HEK293T (cell line): ENCODE results near the gene EIF4E3.

Experiments
- CTCF ChIA-PET: fragments of 350-600 bp; formaldehyde crosslinking; extraction: SDS; loops from one replicate; lab custom pipeline; 2021; ENCODE audit warnings: antibody characterized with exemption, inconsistent platforms; lab: Yijun Ruan, JAX
- POLR2A ChIA-PET: fragments of 350-600 bp; formaldehyde crosslinking; extraction: SDS; loops from one replicate; lab custom pipeline; 2020; ENCODE audit warnings: antibody characterized with exemption, inconsistent platforms; lab: Yijun Ruan, JAX
- DNase-seq: peaks from one replicate; pipeline ENCODE4 v3.0.0; 2012; ENCODE audit warnings: mixed read lengths; ENCODE audit errors: extremely low spot score
- ARNT ChIP-seq: fragments of 450-650 bp; IDR thresholded peaks from 2 replicates; pipeline ENCODE4 v1.6.1; 2017; ENCODE audit warnings: mild to moderate bottlenecking
- BHLHE40 ChIP-seq: fragments of 450-650 bp; IDR thresholded peaks from 2 replicates; pipeline ENCODE4 v1.6.1; 2016; ENCODE audit warnings: mild to moderate bottlenecking, moderate library complexity, borderline replicate concordance
- CTBP1 ChIP-seq: fragments of 450-650 bp; IDR thresholded peaks from 2 replicates; pipeline ENCODE4 v1.6.1; 2016; ENCODE audit warnings: borderline replicate concordance
- ELF4 ChIP-seq: fragments of 450-650 bp; IDR thresholded peaks from 2 replicates; pipeline ENCODE4 v1.6.1; 2017; ENCODE audit warnings: antibody characterized with exemption
- FOXA1 ChIP-seq: fragments of 450-650 bp; IDR thresholded peaks from 2 replicates; pipeline ENCODE4 v1.6.1; 2016; ENCODE audit warnings: mild to moderate bottlenecking
- FOXK2 ChIP-seq: fragments of 450-650 bp; IDR thresholded peaks from 2 replicates; pipeline ENCODE4 v1.6.1; 2016; ENCODE audit warnings: mild to moderate bottlenecking
- FOXM1 ChIP-seq: fragments of 450-650 bp; IDR thresholded peaks from 2 replicates; pipeline ENCODE4 v1.6.1; 2017; ENCODE audit warnings: mild to moderate bottlenecking, borderline replicate concordance
- HDGF ChIP-seq: fragments of 450-650 bp; IDR thresholded peaks from 2 replicates; pipeline ENCODE4 v1.6.1; 2017; ENCODE audit warnings: antibody characterized with exemption, borderline replicate concordance
- L3MBTL2 ChIP-seq: fragments of 450-650 bp; conservative IDR thresholded peaks from 2 replicates; pipeline ENCODE4 v1.6.1; 2016; ENCODE audit warnings: mild to moderate bottlenecking
- LEF1 ChIP-seq: fragments of 450-650 bp; IDR thresholded peaks from 2 replicates; pipeline ENCODE4 v1.6.1; 2017; ENCODE audit warnings: mild to moderate bottlenecking, borderline replicate concordance
- NFRKB ChIP-seq: fragments of 450-650 bp; IDR thresholded peaks from 2 replicates; pipeline ENCODE4 v1.6.1; 2016; ENCODE audit warnings: mild to moderate bottlenecking, moderate library complexity
- SP1 ChIP-seq: fragments of 450-650 bp; IDR thresholded peaks from 2 replicates; pipeline ENCODE4 v1.6.1; 2017
- SUZ12 ChIP-seq: fragments of 450-650 bp; IDR thresholded peaks from 2 replicates; pipeline ENCODE4 v1.6.1; 2016; ENCODE audit warnings: mild to moderate bottlenecking
- TARDBP ChIP-seq: fragments of 450-650 bp; IDR thresholded peaks from 2 replicates; pipeline ENCODE4 v1.6.1; 2016
- ZNF384 ChIP-seq: fragments of 450-650 bp; IDR thresholded peaks from 2 replicates; pipeline ENCODE4 v1.6.1; 2016
- TF ChIP-seq, protein P1 (sequence below): fragments of 450-650 bp; IDR thresholded peaks from 2 replicates; pipeline ENCODE4 v1.6.1; 2016

Gene EIF4E3

GRCh38 chr3:71734881-71735280, 9.7 kb upstream of the EIF4E3 start:
- no peak for DNase-seq
- TF ChIP-seq L3MBTL2 (no peak), CTBP1 (no peak), TARDBP (no peak), FOXA1 (no peak), ELF4 (no peak), NFRKB (no peak), ARNT (no peak), LEF1 (no peak), BHLHE40 (no peak), ZNF384 (no peak), SP1 (no peak), FOXK2 (no peak), SUZ12 (no peak), FOXM1 (no peak), HDGF (no peak)
- TF ChIP-seq, protein P1, sequence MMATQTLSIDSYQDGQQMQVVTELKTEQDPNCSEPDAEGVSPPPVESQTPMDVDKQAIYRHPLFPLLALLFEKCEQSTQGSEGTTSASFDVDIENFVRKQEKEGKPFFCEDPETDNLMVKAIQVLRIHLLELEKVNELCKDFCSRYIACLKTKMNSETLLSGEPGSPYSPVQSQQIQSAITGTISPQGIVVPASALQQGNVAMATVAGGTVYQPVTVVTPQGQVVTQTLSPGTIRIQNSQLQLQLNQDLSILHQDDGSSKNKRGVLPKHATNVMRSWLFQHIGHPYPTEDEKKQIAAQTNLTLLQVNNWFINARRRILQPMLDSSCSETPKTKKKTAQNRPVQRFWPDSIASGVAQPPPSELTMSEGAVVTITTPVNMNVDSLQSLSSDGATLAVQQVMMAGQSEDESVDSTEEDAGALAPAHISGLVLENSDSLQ = no peak
- CTCF ChIA-PET = no interaction called here
- POLR2A ChIA-PET = no interaction called here

GRCh38 chr3:71733319-71733718, 8.1 kb upstream of the EIF4E3 start:
- ChIA-PET CTCF (no interaction called here), POLR2A (no interaction called here)
- TF ChIP-seq SUZ12 = no peak
- TF ChIP-seq BHLHE40 = no peak
- DNase-seq = no peak

DNA sequence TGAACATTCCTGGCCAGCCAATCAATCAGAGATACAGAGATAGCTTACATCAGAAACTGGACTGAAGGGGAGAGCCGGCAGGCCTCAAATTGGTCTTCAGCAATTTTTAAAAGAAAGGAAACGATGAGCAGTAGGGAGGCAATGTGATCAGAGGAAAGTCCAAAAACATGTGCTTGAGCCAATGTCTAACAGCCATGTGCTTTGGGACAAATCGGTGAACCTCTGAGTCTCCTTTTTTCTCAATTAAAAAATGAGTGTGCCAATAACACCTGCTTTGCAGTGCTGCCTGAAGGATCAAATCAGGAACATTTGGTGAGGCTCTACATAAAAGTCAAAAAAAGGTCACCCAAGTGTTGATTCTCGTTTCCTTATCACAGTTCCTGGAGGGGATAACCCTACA, 7.4 kb upstream of the EIF4E3 start:
- CTCF ChIA-PET = no interaction called here
- TF ChIP-seq NFRKB (no peak), ARNT (no peak), FOXK2 (no peak), ELF4 (no peak), SUZ12 (no peak), HDGF (no peak), FOXM1 (no peak)
- TF ChIP-seq, protein P1 = no peak
- no peak for DNase-seq
- POLR2A ChIA-PET = no interaction called here

DNA sequence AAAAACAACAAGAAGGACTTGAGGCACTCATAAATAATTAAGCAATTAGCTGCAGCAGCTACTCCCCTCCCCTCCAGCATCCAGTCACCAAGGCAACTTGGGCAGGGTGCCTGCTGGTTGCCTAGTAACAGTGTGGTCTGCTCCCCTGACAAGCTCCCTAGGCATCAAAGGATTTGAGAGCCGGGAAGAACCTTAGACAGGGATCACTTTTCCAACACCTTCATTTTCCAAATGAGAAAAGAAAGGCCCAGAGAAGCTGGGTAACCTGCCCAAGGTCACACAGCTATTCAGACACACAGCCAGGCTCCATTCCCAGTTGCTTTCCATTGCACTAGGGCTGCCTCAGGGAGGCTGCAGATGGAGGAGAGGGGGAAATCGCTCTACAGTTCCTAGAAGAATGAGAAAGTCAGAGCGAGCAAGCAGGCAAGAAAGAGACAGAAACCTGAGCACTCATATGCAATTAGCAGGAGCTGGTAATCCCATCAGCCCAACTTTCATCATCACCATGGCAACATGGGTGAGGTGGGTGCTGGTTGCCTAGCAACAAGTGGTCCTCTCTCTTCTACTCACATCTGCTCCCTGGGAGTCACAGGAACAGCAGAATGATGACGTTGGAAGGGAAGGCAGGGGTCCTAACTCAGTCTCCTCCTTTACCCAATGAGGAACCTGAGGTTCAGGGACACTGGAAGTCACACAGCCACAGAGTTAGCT, 3.6 kb upstream of the EIF4E3 start:
- CTCF ChIA-PET = interaction anchor here (0.6 to 1.0 kb wide), 5 partner anchors 8 to 144 kb away, joined by 3 to 7 read pairs (median 4); no protein-coding TSS in a partner anchor
- TF ChIP-seq ARNT = no peak
- no peak for TF ChIP-seq LEF1
- TF ChIP-seq FOXK2 = no peak
- TF ChIP-seq BHLHE40 = no peak
- TF ChIP-seq ZNF384 = no peak
- no peak for TF ChIP-seq L3MBTL2
- TF ChIP-seq, protein P1 = no peak
- TF ChIP-seq SP1 = no peak
- POLR2A ChIA-PET = no interaction called here
- peak; percentile 19 for DNase-seq

DNA sequence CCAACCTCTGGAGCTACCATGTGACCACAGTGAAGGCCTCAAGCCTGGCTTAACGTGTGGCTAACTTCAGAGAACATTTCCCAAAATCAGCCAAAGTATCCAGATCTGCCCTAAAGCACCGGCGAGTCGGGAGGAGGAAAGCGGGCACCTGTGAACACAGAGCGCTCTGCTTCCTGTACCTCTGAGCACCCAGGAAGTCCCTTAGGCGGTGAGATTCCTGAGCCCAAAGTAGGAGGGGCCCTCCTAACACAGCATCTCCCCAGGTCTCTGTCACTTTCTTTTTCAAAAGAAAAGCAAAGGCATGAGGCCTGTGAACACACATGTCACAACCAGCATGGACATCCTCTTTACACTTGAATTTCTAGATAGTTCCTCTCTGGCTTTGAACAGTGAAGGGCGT, 944 bp upstream of the EIF4E3 start:
- TF ChIP-seq NFRKB (no peak), LEF1 (no peak), HDGF (no peak), FOXK2 (no peak), FOXA1 (no peak), ZNF384 (no peak), FOXM1 (no peak), TARDBP (no peak), CTBP1 (no peak), SUZ12 (no peak), ARNT (no peak), BHLHE40 (no peak)
- TF ChIP-seq, protein P1 = no peak
- DNase-seq = no peak
- POLR2A ChIA-PET = no interaction called here
- CTCF ChIA-PET = no interaction called here
